ENCODE results near the gene GMPR. TPM values are rescaled to one million over a fixed set of nuclear protein-coding genes. Genes with fewer than 3 reads are reported as not detected.

GMPR gene
- total and polyA plus RNA-seq, 2 donors (not counting 3 experiments of a cell fraction or from before 2014, with no cell fraction given): 36.3 to 64.0 TPM

DNA sequence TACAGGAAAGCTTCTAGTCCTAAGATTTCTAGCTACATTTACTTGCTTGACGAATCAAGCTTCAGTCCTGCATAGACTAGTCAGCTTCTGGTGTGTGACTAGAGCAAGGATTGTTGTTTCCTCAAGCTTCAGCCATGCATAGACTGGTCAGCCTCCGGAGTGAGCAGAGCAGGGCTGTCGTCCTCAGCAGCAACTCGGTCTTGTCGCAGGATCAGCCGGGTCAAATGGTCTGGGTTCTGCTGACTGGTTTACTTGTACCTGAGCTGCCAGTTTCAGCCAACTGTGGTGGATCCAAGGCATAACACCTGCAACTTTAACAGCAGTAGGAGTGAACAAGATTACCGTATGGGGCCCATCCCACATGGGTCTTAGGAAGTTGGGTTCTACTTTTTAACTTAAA is 10.8 kb upstream of the GMPR start:
- intact Hi-C loops (cut with micrococcal nuclease): loop anchor here (2.0 kb wide), 1 partner anchor 103 kb away; no protein-coding TSS in a partner anchor
- H2AFZ ChIP-seq (ENCODE audit: low read depth, low read length): no peak overlapping the region
- TF ChIP-seq GATA2 (IDR thresholded peaks at IDR 0.05; ENCODE audit: insufficient read depth, insufficient read length, low read depth, low read length): no peak
- no peak for TF ChIP-seq FOS (IDR thresholded peaks at IDR 0.05; ENCODE audit: borderline replicate concordance, insufficient read depth, low read length)
- no peak for TF ChIP-seq POLR2A (IDR thresholded peaks at IDR 0.05; ENCODE audit: low read depth, low read length)
- TF ChIP-seq MYC (IDR thresholded peaks at IDR 0.05; ENCODE audit: low read depth, low read length): no peak
- TF ChIP-seq, protein P1, sequence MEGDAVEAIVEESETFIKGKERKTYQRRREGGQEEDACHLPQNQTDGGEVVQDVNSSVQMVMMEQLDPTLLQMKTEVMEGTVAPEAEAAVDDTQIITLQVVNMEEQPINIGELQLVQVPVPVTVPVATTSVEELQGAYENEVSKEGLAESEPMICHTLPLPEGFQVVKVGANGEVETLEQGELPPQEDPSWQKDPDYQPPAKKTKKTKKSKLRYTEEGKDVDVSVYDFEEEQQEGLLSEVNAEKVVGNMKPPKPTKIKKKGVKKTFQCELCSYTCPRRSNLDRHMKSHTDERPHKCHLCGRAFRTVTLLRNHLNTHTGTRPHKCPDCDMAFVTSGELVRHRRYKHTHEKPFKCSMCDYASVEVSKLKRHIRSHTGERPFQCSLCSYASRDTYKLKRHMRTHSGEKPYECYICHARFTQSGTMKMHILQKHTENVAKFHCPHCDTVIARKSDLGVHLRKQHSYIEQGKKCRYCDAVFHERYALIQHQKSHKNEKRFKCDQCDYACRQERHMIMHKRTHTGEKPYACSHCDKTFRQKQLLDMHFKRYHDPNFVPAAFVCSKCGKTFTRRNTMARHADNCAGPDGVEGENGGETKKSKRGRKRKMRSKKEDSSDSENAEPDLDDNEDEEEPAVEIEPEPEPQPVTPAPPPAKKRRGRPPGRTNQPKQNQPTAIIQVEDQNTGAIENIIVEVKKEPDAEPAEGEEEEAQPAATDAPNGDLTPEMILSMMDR (IDR thresholded peaks at IDR 0.05; ENCODE audit: extremely low read depth in 1 of 2, insufficient read depth in 1 of 2, low read depth in 1 of 2, low read length in 2 of 2): no peak
- no peak for TF ChIP-seq POLR2AphosphoS5 (IDR thresholded peaks at IDR 0.05; ENCODE audit: insufficient read depth, low read depth, low read length)
- TF ChIP-seq JUN (IDR thresholded peaks at IDR 0.05; ENCODE audit: borderline replicate concordance, insufficient read depth, insufficient read length, low read depth): no peak
- TF ChIP-seq EZH2 (IDR thresholded peaks at IDR 0.05; ENCODE audit: borderline replicate concordance, low read depth, low read length, severe bottlenecking): no peak
- TF ChIP-seq, protein P2, sequence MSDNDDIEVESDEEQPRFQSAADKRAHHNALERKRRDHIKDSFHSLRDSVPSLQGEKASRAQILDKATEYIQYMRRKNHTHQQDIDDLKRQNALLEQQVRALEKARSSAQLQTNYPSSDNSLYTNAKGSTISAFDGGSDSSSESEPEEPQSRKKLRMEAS (IDR thresholded peaks at IDR 0.05; ENCODE audit: insufficient read depth, insufficient read length): no peak
- ChIA-PET POLR2A (no interaction called here), CTCF (interaction anchor here (1.6 kb wide), 1 partner anchor 10 kb away, joined by 8 read pairs; no protein-coding TSS in a partner anchor)
- FAIRE-seq: no peak
- no peaks in the 10 kb centered on the region for H3K79me2 ChIP-seq (ENCODE audit: control insufficient read depth, insufficient read depth, low read length)
- no TSS peak for BruUV-seq (replicated peaks)
- H3K27ac ChIP-seq (ENCODE audit: insufficient read depth, low read depth, low read length): no peak overlapping the region
- H3K9me3 ChIP-seq (replicated peaks; ENCODE audit: control insufficient read depth, insufficient read depth, low read length): no peaks in the 10 kb centered on the region
- peaks cover 7% of the 10 kb centered on the region for H3K4me1 ChIP-seq (ENCODE audit: control insufficient read depth, extremely low read depth, insufficient read depth, low read length)
- H3K4me2 ChIP-seq (ENCODE audit: insufficient read depth, low read length): no peak overlapping the region
- H3K9ac ChIP-seq (replicated peaks; ENCODE audit: extremely low read depth, insufficient read depth, low read length): no peak overlapping the region
- no peak overlapping the region for H3K4me3 ChIP-seq (replicated peaks in 1 of 3; ENCODE audit: insufficient read depth in 1 of 3, low read depth in 1 of 3, low read length in 3 of 3)
- no peaks in the 10 kb centered on the region for H3K36me3 ChIP-seq (ENCODE audit: control insufficient read depth in 2 of 2, extremely low read depth in 1 of 2, insufficient read depth in 2 of 2, low read length in 2 of 2)
- no peaks in the 10 kb centered on the region for H3K9me1 ChIP-seq (replicated peaks; ENCODE audit: control insufficient read depth, extremely low read depth, insufficient read depth, low read length)
- DNase-seq (ENCODE audit: low read depth, low spot score): no peak
- no peaks in the 10 kb centered on the region for H4K20me1 ChIP-seq (replicated peaks; ENCODE audit: control insufficient read depth, extremely low read depth, insufficient read depth, low read length)
- peaks cover 0 to 3% of the 10 kb centered on the region in 2 experiments for H3K27me3 ChIP-seq (ENCODE audit: control insufficient read depth in 2 of 2, insufficient read depth in 2 of 2, low read length in 2 of 2)
- dilution Hi-C loops (cut with MboI; ENCODE audit: extremely low pct_ligation_motif_present, low sequenced_read_pairs): no loop called here

Data from endothelial cell of umbilical vein (primary cell).